GM12801 (cell line): ENCODE results near the gene HBM.

Source experiments
- CTCF ChIP-seq: IDR thresholded peaks from one replicate; pipeline ENCODE4 v1.5.1; 2011; ENCODE audit warnings: control low read depth; ENCODE audit not compliant: insufficient read length; ENCODE audit errors: extremely low read depth

HBM gene

GRCh38 chr16:165539-166374 is at the start of gene HBM:
HBM (plus strand) TSS chr16:165978; CDS start chr16:165998, 20 bp downstream.
- TF ChIP-seq CTCF, result no peak

GRCh38 chr16:116015-116414 is 49.8 kb upstream of the HBM start:
- no peak for TF ChIP-seq CTCF

GRCh38 chr16:117379-118365 is 48.1 kb upstream of the HBM start:
- peak; percentile 10 for TF ChIP-seq CTCF

GRCh38 chr16:118857-119256 is 46.9 kb upstream of the HBM start:
- TF ChIP-seq CTCF, result no peak

GRCh38 chr16:119295-119694 is 46.5 kb upstream of the HBM start:
- TF ChIP-seq CTCF, result no peak

GRCh38 chr16:119835-120491 is 45.8 kb upstream of the HBM start:
- no peak for TF ChIP-seq CTCF

- no peak for TF ChIP-seq CTCF
Measured at GRCh38 chr16:120756-121155, 45.0 kb upstream of the HBM start.
